Ovary (tissue), 3 donors: Measurements from ENCODE around the gene UGT1A3.

Experiments
- CTCF ChIP-seq, 3 donors: fragments of 450-650 bp in 2 of 3; fragments of 200-600 bp in 1 of 3; IDR thresholded peaks; one replicate each; pipeline versions ENCODE4 v1.5.1 to v1.8.0; 2016 to 2022; ENCODE audit warnings: antibody characterized with exemption in 3 of 3, mild to moderate bottlenecking in 1 of 3
- EP300 ChIP-seq: sonication (generic); formaldehyde crosslinking; IDR thresholded peaks from one replicate; pipeline ENCODE4 v1.6.1; 2017; ENCODE audit warnings: antibody characterized with exemption
- POLR2A ChIP-seq: fragments of 450-650 bp; IDR thresholded peaks from one replicate; pipeline ENCODE4 v1.6.1; 2017; ENCODE audit warnings: antibody characterized with exemption, mild to moderate bottlenecking, moderate library complexity
- donor health status: DM: no; HTN: no; CAD: no.

GRCh38 chr2:233811087-233811486 lies 82.2 kb downstream of the UGT1A3 start:
- TF ChIP-seq CTCF (IDR thresholded peaks at IDR 0.05): no peak
- TF ChIP-seq POLR2A: no peak
- TF ChIP-seq EP300: no peak
